ENCODE data around the gene ADAP1.

DNA sequence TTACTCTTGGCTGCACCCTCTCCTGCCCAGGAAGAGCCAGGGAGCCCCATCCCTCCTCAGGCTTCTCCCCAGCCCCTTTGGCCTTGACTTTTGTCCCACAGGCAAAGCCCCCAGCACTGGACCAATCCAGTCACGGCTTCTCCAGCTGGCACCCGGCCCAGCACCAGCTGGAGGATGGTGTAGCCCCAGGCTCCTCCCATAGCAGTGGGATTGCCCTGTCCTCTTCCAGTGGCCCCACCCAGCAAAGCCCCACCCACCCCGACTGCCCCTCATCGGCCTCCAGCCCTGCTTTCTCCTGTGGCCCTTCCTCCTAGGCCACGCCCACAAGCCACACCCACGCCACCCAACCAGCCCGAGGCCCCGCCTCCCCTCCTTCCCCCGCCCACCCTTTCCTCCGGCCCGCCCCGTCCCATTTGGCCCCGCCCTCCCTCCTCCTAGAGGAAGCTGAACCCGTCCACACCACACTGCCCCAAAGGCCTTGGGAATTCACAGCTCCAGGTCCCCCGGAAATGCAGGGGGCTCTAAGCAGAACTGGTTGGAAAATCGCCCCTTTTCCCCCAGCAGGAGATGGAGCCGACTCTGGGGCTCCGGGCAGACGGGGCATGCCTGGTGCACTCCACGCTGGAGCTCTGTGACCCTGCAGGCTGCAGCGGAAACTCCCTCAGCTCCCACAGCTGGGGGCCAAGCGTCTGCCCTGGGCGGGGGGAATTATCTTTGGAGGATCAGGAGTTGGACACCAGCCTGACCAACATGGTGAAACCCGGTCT is 52.9 kb downstream of the ADAP1 start:
- TF ChIP-seq, protein P1, sequence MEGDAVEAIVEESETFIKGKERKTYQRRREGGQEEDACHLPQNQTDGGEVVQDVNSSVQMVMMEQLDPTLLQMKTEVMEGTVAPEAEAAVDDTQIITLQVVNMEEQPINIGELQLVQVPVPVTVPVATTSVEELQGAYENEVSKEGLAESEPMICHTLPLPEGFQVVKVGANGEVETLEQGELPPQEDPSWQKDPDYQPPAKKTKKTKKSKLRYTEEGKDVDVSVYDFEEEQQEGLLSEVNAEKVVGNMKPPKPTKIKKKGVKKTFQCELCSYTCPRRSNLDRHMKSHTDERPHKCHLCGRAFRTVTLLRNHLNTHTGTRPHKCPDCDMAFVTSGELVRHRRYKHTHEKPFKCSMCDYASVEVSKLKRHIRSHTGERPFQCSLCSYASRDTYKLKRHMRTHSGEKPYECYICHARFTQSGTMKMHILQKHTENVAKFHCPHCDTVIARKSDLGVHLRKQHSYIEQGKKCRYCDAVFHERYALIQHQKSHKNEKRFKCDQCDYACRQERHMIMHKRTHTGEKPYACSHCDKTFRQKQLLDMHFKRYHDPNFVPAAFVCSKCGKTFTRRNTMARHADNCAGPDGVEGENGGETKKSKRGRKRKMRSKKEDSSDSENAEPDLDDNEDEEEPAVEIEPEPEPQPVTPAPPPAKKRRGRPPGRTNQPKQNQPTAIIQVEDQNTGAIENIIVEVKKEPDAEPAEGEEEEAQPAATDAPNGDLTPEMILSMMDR (IDR thresholded peaks at IDR 0.05), result no peak
- TF ChIP-seq POLR2A (IDR thresholded peaks at IDR 0.05) (no peak), EP300 (IDR thresholded peaks at IDR 0.05) (no peak)
